Stimulated activated CD4-positive, alpha-beta T cell treated with anti-CD3 and anti-CD28 coated beads, Interleukin-1b, Interleukin-23, amount 100 ng/mL, for 48 hours (primary cell): ENCODE measurements around the gene C12orf56.
"Not testable (repeated sequence)": the region's sequence is repeated elsewhere in the genome, so short reads cannot be mapped to it uniquely, and the experiment has no call there.

Experiments used
- DNase-seq: peaks from one replicate; pipeline ENCODE4 v3.0.0-alpha.2; 2020

The C12orf56 gene

DNA sequence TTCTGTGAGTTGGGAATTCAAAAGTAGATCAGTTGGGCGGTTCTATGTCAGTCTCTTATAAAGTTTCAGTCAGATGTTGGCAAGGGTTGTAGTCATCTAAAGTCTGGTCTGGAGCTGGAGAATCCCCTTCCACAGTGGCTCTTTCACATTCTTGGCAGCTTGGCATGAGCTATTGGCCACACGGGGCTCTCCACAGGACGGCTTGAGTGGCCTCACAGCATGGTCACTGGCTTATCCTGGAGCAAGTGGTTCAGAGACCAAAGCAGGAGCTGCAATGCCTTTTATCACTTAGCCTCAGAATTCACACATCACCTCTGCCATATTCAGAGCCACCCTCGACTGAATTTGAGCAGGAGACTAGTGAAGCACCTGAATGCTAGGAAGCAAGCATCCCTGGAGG, 161.3 kb downstream of the C12orf56 start:
- DNase-seq = no peak

DNA sequence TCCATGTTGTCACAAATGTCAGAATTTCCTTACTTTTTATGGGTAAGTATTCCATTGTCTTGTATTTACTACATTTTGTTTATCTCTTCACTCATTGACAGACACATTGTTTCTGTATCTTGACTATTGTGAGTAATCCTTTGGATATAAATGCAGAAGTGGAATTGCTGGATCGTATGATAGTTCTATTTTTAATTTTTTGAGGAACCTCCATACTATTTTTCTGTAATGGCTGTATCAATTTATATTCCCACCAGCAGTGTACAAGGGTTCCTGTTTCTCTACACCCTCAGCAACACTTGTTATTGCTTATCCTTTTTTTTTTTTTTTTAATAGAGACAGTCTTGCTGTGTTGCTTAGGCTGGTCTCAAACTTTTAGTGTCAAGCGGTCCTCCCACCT, 164.9 kb downstream of the C12orf56 start:
- DNase-seq = no peak

- DNase-seq = peak; percentile 90
Measured at GRCh38 chr12:64222009-64222765, 168.4 kb downstream of the C12orf56 start, which contains the start of gene KICS2. Gene KICS2 (minus strand): TSS chr12:64222296. CDS start chr12:64222237, 59 bp downstream.

DNA sequence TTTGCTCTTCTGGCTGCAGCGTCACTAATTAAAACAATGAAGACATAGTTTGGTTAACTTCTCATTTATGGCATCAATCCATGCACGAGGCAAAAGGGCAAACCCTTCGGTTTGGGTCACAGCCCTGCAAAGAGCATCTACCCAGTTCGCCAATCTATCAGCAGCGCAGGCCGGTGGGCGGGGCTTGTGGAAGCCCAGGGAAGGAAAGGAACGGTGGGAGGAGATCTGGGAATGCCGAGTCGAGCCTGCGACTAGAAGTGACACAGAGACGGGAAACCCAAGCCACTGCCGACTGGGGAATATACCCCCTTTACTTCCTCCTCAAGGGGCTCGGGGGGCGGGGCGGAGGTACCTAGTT, 168.9 kb downstream of the C12orf56 start:
- DNase-seq = peak; percentile 55

DNA sequence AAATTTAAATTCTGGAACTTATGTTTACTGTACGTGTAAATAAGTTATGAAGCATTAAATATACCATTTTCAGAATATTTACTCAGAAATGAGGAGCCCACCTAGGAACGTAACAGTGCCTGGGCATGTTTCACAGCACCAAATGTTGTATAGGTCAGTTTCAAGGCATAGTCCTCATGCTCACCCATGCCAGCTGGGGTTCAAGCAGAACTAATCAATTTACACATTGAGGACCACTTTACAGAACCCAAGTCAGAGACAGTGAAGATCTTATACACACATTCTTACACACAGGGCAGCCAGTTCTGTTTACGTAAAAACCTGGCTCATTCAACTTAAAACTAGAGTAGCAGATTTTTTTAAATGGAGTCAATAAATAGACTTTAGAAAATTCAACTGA, 170.5 kb downstream of the C12orf56 start:
- no peak for DNase-seq

GRCh38 chr12:64219145-64219544, 171.4 kb downstream of the C12orf56 start:
- DNase-seq = no peak

DNA sequence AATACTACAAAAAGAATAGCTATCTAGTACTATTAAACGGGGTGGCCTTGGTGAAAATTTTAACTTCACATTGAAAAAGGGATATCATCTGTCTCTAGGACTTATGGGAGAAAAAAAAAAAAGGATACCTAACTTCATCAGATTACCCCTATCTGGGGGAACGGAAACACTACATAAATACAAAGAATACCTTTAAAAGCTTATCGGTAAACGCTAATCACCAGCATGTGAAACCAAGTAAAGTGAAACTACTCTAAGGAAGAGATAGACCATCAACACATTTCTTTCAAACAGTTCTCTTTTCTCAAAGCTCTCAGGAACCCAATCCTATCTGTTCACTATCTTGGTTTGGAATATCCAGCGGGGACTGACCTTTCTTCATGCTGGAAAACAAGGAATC, 172.0 kb downstream of the C12orf56 start:
- DNase-seq = no peak

- not testable (repeated sequence) for DNase-seq
Measured at GRCh38 chr12:64217643-64218042, 172.9 kb downstream of the C12orf56 start.

DNA sequence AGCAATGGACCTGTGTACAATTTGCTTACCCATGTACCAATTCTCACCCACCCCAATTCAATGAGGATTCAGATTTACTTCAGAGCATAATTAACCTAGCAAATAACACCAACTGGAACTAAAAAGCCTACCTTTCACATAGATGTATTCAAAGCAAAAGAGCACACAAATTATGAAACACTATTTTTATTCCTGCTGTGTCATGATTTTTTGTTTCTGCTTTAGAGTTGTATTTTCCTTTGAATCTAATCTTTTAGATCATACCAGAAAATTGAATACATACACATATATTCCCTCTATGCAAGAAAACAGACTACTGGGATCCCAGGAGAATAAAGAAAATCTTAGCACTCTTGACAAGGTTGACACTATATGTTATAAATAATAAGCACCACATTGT, 174.3 kb downstream of the C12orf56 start:
- no peak for DNase-seq
